NOMO-1 treated with dmso at 0.1 percent for 144 hours (cell line): Measurements from ENCODE around the gene NOD1.

Experiments used
- DNase-seq: peaks from one replicate; lab custom pipeline; 2025; ENCODE audit not compliant: unreplicated experiment; lab: John Stamatoyannopoulos, UW

The NOD1 gene

DNA sequence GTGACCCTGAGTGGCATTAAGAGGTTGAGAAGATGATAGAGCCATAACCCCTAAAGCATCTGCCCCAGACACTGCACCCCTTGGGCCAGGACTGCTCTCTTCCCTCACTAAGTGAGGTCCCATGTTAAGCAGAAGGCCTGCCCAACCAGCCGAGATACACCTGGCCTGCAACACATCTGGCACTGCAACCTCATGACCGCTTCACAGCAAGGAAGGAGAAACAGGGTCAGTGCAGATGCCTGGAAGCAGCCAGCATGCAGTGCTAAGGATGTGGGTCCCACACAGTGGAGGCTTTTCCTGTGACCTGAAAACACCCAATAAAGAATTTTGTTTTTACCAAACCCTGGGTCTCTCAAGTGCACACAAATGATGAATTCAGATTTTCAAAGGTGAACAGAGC lies 7.4 kb downstream of the NOD1 start:
- no peak for DNase-seq

DNA sequence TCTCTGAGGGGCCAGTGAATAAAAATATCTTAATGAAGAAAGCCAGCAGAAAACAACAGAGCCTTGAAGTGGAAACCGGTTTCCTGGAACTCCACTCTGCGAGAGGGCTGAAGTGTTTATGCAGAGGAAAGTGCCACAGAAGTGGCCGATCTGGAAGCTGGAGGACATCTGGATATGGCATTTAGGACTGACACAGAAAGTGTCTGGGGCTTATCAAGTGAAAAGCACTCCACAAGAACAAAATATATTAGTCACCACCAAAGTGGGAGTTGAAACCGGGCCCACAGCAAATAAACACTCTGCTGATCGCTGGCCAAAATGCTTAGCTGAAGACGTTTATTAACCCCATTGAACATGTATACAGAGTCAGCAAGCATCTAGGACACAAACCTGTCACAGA lies 7.8 kb downstream of the NOD1 start:
- DNase-seq: no peak

DNA sequence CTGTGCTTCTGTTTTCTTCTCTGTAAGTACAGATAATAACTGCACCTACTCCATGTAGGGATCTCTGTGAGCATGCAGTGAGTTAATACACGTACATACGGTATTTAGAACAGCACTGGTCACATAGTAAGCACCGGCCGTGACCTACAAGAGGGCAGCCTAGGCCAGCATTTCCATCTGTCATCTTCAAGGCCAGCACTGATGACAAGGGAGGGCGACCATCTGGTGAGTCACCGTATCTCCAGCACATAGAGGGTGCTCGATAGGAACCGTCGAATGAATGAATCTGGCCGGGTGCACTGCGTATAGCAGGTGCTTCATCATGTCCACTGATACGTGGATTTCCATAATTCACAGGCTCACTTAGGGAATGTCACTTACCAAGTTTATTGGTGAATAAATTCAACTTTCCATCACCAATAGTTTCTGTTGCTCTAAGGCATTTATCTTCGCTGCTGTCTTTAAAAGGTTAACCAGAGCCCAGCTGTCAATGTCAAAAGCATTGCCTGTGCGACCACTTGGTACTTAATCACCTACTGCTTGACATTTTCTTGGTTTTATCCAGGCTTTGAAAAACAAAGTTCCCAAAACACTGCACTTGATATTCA lies 8.3 kb downstream of the NOD1 start:
- DNase-seq: no peak

DNA sequence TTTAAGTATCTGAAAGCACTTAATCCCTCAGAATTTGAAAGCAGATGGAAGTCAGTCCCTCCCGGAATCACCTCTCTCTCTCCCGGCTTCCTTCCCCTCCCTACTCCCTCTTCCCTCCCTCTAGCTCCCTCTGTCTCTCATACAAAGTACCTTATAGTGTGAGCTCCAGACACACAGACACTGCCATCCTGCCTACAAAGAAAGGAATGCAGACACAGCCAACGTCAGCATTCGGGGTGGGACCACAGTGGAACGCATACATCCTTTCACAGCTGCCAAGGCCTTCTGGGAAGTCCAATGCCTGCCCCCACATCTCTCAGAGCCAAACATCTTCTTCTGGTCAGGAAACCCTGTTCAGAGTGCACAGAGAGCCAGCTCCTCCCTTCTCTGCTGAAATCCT lies 9.3 kb downstream of the NOD1 start:
- DNase-seq: no peak

DNA sequence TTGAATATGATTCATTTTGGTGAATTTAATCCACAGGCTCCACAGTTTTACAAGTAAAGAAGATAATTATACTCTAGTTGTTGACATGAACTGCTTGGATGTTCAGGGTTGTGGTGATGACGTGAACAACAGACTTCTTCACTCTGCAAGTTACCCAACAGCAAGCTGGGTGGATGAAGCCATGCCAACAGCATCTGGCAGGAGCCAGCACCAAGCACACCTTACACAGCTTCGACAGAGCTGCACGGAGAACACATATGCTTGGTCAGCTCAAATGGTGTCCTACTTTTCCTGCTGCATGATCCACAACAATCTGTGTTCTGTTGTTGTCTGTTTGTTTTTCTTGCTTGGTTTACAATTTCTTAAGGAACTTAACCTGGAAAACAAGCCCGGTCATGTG lies 9.8 kb downstream of the NOD1 start:
- DNase-seq: no peak

DNA sequence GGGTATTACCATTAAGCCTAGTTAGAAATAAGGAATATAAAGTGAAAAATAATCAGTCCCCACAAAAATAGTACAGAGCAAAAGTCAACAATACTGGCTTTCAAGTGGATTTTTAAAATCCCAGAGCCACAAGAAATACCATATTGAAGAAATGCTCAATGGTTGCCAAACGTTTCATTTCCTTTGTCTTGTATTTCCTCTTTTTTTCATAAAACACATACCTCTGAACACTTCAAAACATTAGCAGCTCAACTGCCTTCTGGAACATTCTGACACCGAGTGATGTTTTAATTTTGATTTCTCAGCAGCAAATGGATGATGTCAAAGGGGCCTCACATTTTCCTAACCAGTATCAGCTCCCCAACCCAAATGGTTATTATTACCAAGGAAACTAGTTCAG lies 10.5 kb downstream of the NOD1 start:
- DNase-seq: peak; percentile 9

DNA sequence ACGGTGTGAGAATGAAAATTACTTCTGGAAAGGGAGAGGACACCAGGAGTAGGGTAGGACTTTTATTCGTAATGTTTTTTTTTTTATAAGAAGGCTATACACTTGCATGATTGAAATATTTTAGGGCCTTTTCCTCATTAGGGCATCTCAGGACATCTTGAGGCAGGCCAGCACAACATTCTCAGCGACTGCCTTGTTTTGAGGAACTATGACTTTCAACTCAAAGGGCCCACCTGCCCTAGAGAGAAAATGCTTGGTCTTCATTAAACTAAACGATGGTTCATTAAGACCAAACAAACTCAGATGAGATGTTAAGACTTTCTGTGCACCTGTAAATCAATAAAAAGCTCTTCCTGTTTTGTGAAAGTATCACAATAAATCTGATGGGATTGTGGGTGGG lies 11.3 kb downstream of the NOD1 start:
- DNase-seq: no peak

DNA sequence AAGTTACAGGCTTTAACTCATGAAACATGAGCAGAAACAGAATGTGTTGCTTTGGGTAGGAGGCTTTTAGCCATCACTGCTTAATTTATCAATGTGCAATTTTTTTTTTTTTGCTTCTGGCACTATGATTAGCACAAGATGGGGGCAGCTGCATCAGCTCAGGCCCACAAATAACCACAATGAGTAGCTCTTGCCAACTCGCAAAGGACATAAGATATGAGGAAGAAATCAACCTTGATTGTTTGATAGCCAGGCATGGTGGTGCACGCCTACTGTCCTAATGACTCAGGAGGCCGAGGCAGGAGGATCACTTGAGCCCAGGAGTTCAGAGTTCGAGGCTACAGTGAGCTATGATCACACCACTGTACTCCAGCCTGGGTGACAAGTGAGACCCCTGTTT lies 12.3 kb downstream of the NOD1 start:
- DNase-seq: no peak

DNA sequence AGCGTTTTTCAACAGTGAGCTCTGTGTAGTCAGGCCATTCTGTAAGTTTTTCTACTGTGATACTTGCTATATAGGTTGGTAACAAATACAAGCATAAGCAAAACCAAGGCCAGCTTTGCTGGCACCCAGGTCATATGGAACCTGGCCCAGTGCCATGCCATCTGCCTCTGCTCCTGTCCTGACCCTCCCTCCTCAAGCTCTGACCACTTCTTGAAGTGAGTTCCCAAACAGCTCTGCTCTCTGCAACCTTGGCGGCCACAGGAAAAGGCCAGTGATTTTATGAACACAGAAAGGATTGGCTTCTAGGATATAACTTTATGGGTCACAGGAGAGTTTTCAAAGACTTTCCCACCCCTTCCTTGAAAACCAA lies 12.8 kb downstream of the NOD1 start:
- no peak for DNase-seq

DNA sequence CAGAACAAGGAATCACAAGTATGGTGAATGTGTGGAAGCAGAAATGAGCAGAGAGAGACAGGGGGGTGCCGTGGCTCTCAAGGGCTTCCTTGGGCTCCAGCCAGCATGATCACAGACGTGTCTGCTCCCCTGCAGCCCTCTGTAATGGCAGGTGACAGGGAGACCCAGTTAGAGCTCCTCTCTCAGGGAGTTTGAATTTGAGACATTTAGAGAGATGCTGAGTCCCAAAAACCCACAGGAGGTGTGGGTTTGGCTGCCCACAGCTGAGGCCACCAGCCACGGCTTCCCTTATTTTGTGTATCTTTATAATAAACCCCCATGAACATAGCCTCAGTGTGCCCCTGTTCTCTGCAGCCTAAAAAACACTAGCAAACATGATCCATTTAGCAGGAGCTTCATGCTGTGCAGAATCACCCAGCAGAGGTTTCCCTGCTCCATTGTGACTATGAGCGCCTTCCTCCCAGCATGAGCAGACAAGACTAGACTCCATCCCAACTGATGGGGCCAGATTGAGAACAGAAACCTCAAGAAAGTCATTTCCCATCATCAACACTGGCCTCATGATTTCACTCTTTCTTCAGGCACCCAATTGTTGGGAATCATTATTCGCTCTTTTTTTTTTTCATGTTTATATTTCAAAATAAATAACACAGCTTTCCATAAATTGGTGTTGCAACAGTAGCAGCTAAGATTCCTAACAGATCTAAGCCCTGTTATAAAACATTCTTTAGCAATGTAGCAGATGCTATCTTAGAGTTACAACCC lies 13.4 kb downstream of the NOD1 start:
- DNase-seq: no peak

DNA sequence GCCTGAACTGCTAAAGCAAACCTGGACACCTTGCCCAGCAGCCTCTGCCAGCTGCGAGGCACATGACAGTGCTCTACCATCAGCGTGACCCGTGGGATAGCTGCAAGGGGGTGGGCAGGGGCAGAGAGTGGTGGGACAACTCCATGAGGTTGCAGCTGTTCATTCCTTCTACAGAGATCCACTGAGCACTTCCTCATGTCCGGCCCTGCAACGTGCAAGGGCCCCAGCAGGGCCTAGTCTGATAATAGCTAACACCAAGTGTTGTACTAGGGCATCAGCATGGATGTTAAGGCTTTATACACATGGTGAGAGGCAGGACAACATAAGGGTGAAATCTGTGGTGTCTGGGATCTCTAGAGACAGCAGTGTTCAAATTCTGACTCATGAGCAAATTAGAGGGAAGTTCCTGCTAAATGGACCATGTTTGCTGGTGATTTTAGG lies 14.3 kb downstream of the NOD1 start:
- no peak for DNase-seq

DNA sequence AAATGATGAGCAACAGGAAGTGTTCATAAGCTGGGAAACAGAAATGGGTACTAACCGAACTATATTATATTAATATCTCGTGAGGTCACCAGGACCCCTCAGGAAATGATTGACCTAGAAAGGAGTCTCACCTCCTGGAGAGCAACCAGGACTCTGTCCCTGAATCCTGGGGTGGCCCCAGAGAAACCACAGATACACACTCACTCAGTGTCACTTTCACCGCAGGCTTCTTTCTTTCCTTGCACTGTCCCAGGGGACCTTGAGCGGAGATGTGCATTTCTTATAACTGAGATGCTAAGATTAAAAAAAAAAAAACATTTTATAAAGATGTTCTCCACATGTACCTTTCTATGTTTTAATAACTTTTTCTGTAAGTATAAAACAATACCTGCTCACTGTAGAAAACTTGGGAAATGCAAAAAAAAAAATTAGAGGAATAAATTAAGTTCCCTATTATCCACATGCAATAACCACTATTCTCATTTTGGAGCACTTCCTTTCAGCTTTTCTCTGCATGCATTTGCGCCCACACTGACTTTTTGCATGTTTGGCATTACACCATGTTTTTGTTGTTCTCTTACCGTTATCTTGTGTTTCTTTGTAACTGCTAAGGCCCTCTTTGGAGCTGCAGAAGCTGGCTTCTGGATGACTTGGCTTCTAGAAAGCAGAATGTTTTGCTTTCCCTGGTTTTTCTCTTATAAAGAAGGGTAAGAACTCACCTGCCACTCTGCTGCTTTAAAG lies 15.0 kb downstream of the NOD1 start:
- DNase-seq: no peak

DNA sequence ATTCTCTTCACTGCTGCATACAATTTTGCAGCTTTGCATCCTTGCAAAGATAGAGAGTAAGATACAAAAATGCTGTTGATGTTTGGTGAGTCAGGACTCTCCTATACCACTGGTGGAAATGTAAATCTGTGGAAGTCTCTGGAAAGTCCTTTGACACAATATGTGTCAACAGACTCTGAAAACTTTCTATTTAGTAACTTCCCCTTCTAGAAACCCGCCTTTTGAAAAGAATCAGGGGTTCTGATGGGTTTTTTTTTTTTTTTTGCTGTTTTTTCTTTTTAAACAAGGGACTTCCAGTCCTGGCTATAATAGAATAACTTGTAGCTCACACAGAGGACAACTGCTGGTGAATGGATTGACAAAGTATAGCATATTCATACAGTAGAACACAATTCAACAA lies 16.4 kb downstream of the NOD1 start:
- DNase-seq: no peak

DNA sequence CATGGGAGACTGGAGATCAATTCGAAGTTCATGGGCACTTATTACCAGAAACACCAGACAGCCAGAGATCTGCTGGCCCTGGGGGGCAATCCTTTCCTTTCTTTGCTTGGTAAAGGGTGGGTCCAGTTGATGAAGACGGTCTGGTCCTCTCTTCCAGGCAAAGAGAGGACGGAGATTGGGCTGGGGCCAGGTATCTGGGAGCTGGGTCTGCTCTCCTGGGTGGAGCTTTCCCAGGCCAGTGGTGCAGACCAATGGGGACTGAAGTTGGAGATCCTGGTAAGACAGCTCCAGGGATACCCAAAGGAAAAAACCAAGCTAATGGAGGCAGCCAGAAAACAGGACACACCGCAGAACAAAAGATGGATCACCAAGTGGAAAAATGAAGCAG lies 18.3 kb downstream of the NOD1 start:
- no peak for DNase-seq

DNA sequence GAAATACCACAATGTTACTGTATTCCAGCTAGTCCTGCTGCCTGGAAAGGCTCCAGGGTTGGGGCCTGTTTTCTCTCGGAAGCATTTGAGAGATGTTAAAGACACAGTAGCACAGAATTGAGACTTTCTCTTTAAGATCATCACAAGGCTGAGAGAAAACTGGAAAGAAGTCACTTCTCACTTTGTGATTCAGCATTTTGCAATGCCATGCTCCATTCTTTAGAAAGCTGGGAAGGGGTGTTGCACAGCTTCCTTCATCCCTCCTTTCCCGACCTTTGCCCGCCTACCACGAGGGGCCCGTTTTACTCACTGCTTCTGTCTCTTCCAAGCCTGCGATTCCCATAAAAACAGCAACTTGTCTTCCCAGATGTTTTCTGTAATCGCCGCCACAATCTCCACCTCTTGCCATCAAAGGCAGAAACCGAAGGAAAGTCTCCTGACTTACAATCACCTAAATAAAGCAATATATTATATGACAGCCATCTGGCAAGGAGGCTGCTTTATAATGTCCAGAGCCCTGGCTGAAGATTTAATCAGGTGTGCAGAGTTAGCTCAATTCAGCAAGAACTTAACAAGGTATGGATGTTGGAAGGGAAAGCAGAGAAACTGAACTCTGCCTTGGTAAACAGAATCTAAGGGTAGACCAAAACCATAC lies 18.9 kb downstream of the NOD1 start:
- no peak for DNase-seq

DNA sequence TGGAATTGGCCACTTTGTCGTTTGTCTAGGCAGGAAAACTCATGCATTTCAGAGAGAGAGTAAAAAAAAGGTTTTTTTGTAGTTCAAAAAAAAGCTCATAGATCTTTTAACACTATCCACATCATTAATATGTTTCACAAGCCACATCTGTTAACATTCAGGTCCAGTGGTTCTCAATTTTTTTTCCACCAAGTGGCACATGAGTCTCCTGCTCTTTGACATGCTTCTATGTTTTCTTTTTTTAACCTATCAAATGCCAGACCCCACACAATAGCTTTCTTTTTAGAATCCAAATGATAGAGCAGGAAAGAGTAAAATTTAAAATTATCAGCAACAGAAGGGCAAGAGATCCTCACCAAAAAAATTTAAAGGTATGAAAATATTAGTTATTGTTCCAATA lies 20.3 kb downstream of the NOD1 start:
- no peak for DNase-seq

DNA sequence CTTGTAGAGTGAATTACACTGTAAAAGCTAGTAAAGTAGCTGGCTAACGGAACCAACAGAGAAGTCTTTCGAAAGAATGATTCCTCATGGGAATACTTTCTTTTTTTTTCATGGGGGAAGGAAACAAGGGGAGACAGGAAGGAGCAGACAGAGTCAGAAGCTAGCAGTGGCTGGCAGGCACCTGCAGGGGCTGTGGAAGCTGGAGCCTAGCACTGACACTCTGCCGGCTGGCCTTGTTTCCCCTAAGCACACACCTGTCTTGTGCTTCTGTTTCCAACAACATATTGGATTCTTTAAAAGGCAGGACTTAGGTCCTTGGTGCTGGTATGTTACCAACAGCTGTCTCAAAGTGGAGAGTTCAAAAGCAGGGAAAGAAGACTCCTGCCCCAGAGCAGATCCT lies 24.7 kb downstream of the NOD1 start:
- no peak for DNase-seq

DNA sequence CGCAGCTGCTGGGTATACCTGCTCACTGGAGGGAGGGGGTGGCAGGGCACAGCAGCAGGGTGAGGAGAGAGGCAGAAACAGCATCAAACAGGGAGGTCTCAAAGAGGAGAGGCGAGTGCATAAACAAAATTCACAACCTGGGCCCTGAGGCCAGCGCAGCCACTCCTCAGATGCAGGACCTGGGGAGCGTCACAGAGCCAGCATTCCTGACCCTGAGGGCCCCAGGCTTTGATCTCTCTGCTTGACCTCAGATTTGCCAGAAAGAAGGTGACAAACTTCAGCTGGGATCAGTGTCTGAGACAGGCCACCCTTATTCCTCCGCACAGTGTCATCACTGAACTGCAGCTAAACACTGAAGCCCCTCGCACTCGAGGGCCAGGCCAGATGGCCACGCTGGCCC lies 25.6 kb downstream of the NOD1 start:
- DNase-seq: no peak

DNA sequence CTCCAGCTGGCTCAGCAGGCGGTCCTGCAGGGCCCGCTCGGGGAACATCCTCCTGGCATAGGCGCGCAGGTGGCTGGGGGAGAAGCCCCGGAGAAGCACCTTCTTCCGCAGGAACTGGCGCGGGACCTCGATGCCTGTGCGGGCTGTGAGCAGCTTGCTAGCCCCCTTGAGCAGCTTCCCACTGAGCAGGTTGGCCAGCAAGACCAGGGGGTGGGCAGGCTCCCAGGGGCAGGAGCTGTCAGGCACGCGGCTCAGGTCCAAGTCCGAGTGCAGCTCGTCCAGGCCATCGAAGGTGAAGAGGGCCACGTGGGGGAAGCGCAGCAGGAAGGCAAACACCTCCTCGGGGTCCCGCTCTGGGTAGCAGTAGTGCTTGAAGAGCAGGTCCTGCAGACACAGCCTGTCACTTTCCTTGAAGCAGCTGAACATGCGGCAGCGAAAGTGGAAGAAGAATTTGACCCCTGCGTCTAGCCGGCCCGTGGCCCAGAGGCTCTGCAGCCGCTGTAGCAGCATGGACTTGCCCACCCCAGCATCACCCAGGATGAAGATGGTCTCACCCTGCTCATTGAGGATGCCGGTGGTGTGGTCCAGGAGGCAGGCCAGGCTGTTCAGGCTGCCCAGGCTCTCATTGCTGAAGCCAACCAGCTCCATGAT lies 26.2 kb downstream of the NOD1 start:
- no peak for DNase-seq

DNA sequence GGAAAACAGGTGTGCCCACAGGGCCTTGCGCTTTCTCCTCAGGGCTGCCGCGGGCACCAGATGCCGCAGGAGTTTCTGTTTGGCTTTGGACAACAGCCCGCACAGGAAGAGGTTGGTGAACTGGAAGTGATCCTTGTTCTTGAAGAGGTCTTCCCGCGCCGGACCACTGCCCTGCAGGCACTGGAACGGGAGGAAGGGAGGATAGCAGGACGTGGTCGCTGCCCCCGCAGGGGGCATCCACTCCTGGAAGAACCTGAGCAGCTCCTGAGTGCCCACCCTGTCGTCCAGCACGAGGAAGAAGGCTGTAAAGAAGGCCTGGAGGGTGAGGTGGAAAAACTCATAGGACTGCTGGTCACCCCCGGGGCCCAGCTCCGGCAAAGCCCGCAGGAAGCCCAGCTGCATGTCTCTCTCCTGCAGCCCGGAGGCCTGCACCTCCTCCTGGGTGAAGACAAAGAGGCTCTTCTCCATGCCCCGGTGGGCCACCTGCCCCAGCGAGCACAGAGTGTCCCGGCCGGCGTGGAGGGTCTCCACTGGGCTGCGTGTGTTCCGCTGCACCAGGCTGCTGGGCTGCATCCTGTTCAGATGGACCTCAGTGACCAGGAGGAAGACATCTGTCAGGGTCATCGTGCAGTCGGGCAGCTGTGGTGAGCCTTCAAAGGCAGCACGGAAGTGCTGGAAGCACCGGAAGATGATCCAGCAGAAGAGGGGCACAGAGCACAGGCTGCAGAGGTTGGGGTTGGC lies 26.9 kb downstream of the NOD1 start:
- no peak for DNase-seq
